Mesenchymal stem cell (in vitro differentiated cells and primary cell): Measurements from ENCODE around the gene SNX25.

ENCODE experiments used
- DNase-seq: peaks from one replicate; pipeline ENCODE4 v3.0.0-alpha.2; 2013
- H2AFZ ChIP-seq: one replicate; pipeline ENCODE4 v1.6.1; 2013; ENCODE audit warnings: low read depth, mild to moderate bottlenecking, control low read depth, inconsistent platforms, low read length, moderate library complexity
- H2AK5ac ChIP-seq: 2 replicates; pipeline ENCODE4 v1.6.1; 2013; ENCODE audit warnings: low read length, moderate library complexity, mild to moderate bottlenecking, inconsistent platforms; ENCODE audit not compliant: severe bottlenecking
- H2BK120ac ChIP-seq: one replicate; pipeline ENCODE4 v1.6.1; 2013; ENCODE audit warnings: low read depth, mild to moderate bottlenecking, inconsistent platforms, low read length, moderate library complexity
- H2BK12ac ChIP-seq, 2 experiments: one replicate each; pipeline ENCODE4 v1.6.1; 2013; ENCODE audit warnings: inconsistent platforms in 2 of 2, low read length in 2 of 2, mild to moderate bottlenecking in 2 of 2, moderate library complexity in 2 of 2, control low read depth in 1 of 2
- H2BK15ac ChIP-seq: one replicate; pipeline ENCODE4 v1.6.1; 2013; ENCODE audit warnings: mild to moderate bottlenecking, low read depth, inconsistent platforms; ENCODE audit not compliant: poor library complexity, severe bottlenecking
- H2BK5ac ChIP-seq: 2 replicates; pipeline ENCODE4 v1.6.1; 2013; ENCODE audit warnings: low read depth, mild to moderate bottlenecking, low read length, control low read depth, inconsistent platforms; ENCODE audit not compliant: poor library complexity, severe bottlenecking
- H3K14ac ChIP-seq, 2 experiments: one replicate each; pipeline ENCODE4 v1.6.1; 2013; ENCODE audit warnings: inconsistent platforms in 2 of 2, low read length in 2 of 2, control low read depth in 1 of 2, mild to moderate bottlenecking in 1 of 2, moderate library complexity in 1 of 2
- H3K18ac ChIP-seq, 2 experiments: one replicate each; pipeline ENCODE4 v1.6.1; 2013; ENCODE audit warnings: inconsistent platforms in 2 of 2, low read length in 2 of 2, control low read depth in 1 of 2, low read depth in 1 of 2, mild to moderate bottlenecking in 1 of 2
- H3K23ac ChIP-seq, 2 experiments: one replicate each; pipeline ENCODE4 v1.6.1; 2013; ENCODE audit warnings: inconsistent platforms in 2 of 2, low read length in 2 of 2, mild to moderate bottlenecking in 2 of 2, moderate library complexity in 2 of 2, control low read depth in 1 of 2
- H3K27ac ChIP-seq: 2 replicates; pipeline ENCODE4 v1.5.1; 2013; ENCODE audit warnings: mild to moderate bottlenecking, moderate library complexity, low read length, control low read depth, inconsistent platforms; ENCODE audit not compliant: poor library complexity, severe bottlenecking
- H3K27me3 ChIP-seq, 2 experiments: 2 replicates each; pipeline versions ENCODE4 v1.6.1 to v1.7.0; 2013; ENCODE audit warnings: low read length in 2 of 2, mild to moderate bottlenecking in 2 of 2, moderate library complexity in 2 of 2, control low read depth in 1 of 2, inconsistent platforms in 1 of 2; ENCODE audit not compliant: control insufficient read depth in 1 of 2, insufficient read depth in 1 of 2
- H3K36me3 ChIP-seq, 2 experiments: 2 replicates each; pipeline versions ENCODE4 v1.6.1 to v1.7.0; 2013; ENCODE audit warnings: low read length in 2 of 2, control low read depth in 1 of 2, inconsistent platforms in 1 of 2, low read depth in 1 of 2, mild to moderate bottlenecking in 1 of 2; ENCODE audit not compliant: insufficient read depth in 2 of 2, control insufficient read depth in 1 of 2
- H3K4ac ChIP-seq, 2 experiments: one replicate each; pipeline ENCODE4 v1.6.1; 2013; ENCODE audit warnings: inconsistent platforms in 2 of 2, low read length in 2 of 2, mild to moderate bottlenecking in 2 of 2, moderate library complexity in 2 of 2, control low read depth in 1 of 2, low read depth in 1 of 2
- H3K4me1 ChIP-seq: 2 replicates; pipeline ENCODE4 v1.6.1; 2013; ENCODE audit warnings: low read depth, low read length, control low read depth; ENCODE audit not compliant: control insufficient read depth, insufficient read depth
- H3K4me2 ChIP-seq: 2 replicates; pipeline ENCODE4 v1.6.1; 2013; ENCODE audit warnings: low read length, mild to moderate bottlenecking, inconsistent platforms; ENCODE audit not compliant: poor library complexity, severe bottlenecking
- H3K4me3 ChIP-seq, 2 experiments: 2 replicates each; pipeline versions ENCODE4 v1.5.1 to v1.7.0; 2013; ENCODE audit warnings: low read length in 2 of 2, mild to moderate bottlenecking in 2 of 2, control low read depth in 1 of 2, low read depth in 1 of 2; ENCODE audit not compliant: insufficient read depth in 1 of 2
- H3K79me1 ChIP-seq: replicated peaks from 2 replicates; pipeline ENCODE4 v1.6.1; 2013; ENCODE audit warnings: mild to moderate bottlenecking, control low read depth, low read length, inconsistent platforms; ENCODE audit not compliant: poor library complexity, severe bottlenecking
- H3K9ac ChIP-seq: 2 replicates; pipeline ENCODE4 v1.7.0; 2013; ENCODE audit warnings: mild to moderate bottlenecking, low read length, moderate library complexity
- H3K9me3 ChIP-seq: 2 replicates; pipeline ENCODE4 v1.7.0; 2013; ENCODE audit warnings: mild to moderate bottlenecking, low read length; ENCODE audit not compliant: control insufficient read depth
- H4K8ac ChIP-seq: one replicate; pipeline ENCODE4 v1.6.1; 2013; ENCODE audit warnings: inconsistent platforms, mild to moderate bottlenecking, low read length, moderate library complexity
- H4K91ac ChIP-seq: one replicate; pipeline ENCODE4 v1.6.1; 2013; ENCODE audit warnings: mild to moderate bottlenecking, low read length, inconsistent platforms
- WGBS: methylation state at CpG from one replicate; pipeline ENCODE4 v1.1.7; 2013; ENCODE audit warnings: mixed read lengths; 5-methylcytosine and 5-hydroxymethylcytosine counted together

The SNX25 gene

DNA sequence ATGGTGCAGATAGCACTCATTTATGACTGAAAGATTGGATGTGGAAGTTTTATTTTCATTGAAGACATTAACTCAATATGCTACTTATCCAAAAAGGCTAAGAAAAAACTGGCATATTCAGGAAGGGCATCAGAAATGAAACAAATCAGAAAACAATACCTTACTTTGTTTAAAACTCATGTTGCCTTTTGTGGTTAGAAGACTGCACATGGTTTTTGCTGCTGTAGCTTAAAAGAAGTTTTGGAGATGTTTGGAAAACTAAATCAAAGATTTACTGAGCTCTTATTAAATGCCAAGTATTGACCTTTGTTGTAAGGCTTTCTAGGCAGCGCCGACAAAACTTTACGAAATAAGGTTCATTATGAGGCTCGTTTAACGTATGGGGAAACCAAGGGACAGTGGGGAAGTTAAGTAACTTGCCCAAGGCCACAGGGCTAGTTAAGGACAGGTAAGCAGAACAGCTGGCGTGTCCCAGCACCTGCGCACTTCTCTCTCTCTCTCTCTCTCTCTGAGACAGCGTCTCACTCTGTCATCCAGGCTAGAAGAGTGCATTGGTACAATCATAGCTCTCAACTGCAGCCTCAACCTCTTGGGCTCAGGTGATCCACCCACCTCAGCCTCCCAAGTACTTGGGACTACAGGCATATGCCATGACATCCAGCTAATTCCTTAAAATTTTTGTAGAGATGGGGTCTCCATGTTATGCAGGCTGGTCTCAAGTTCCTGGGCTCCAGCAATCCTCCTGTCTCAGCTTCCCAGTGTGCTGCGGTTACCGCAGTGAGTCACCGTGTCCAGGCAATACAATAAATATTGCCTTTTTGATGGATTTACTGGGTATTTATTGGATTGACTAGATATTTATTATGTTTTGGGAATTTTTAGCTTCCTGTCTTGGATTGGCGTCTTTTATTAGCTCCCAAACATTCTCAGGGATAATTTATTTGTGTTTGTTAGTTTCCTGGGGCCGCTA, 170.2 kb downstream of the SNX25 start:
- Histone ChIP-seq H4K8ac (no peak overlapping the region), H2BK12ac (no peak overlapping the region), H3K23ac (no peak overlapping the region), H3K4ac (no peak overlapping the region), H2BK15ac (no peak overlapping the region), H2BK5ac (no peak overlapping the region), H3K27ac (no peak overlapping the region), H3K79me1 (peaks cover 4% of the 10 kb centered on the region), H3K4me3 (no peak overlapping the region), H2AK5ac (no peak overlapping the region), H3K9ac (no peak overlapping the region), H3K14ac (no peak overlapping the region), H3K9me3 (peaks cover 5% of the 10 kb centered on the region), H3K27me3 (no peaks in the 10 kb centered on the region), H4K91ac (no peak overlapping the region), H3K36me3 (peaks cover 7 to 17% of the 10 kb centered on the region in 2 experiments), H3K4me1 (no peaks in the 10 kb centered on the region), H3K18ac (no peak overlapping the region), H2AFZ (no peak overlapping the region), H3K4me2 (no peak overlapping the region), H2BK120ac (no peak overlapping the region)
- DNase-seq: no peak
- 98% methylated on average over 12 of the region's 13 CpGs for WGBS

- Histone ChIP-seq H3K23ac (no peak overlapping the region), H2BK12ac (no peak overlapping the region), H3K18ac (no peak overlapping the region), H3K27ac (no peak overlapping the region), H3K14ac (no peak overlapping the region), H2BK120ac (no peak overlapping the region), H3K4me3 (no peak overlapping the region), H3K4ac (no peak overlapping the region), H2BK15ac (no peak overlapping the region), H4K91ac (no peak overlapping the region), H2AFZ (no peak overlapping the region), H3K27me3 (no peaks in the 10 kb centered on the region), H2BK5ac (no peak overlapping the region), H3K4me1 (no peaks in the 10 kb centered on the region), H3K36me3 (peaks cover 7 to 17% of the 10 kb centered on the region in 2 experiments), H4K8ac (no peak overlapping the region), H3K79me1 (peaks cover 4% of the 10 kb centered on the region), H3K9ac (no peak overlapping the region), H2AK5ac (no peak overlapping the region), H3K9me3 (peaks cover 5% of the 10 kb centered on the region), H3K4me2 (no peak overlapping the region)
- no CpG with 5 or more reads among the region's 1 CpG for WGBS
- no peak for DNase-seq
Observed at GRCh38 chr4:185380320-185380719, 170.9 kb downstream of the SNX25 start.

DNA sequence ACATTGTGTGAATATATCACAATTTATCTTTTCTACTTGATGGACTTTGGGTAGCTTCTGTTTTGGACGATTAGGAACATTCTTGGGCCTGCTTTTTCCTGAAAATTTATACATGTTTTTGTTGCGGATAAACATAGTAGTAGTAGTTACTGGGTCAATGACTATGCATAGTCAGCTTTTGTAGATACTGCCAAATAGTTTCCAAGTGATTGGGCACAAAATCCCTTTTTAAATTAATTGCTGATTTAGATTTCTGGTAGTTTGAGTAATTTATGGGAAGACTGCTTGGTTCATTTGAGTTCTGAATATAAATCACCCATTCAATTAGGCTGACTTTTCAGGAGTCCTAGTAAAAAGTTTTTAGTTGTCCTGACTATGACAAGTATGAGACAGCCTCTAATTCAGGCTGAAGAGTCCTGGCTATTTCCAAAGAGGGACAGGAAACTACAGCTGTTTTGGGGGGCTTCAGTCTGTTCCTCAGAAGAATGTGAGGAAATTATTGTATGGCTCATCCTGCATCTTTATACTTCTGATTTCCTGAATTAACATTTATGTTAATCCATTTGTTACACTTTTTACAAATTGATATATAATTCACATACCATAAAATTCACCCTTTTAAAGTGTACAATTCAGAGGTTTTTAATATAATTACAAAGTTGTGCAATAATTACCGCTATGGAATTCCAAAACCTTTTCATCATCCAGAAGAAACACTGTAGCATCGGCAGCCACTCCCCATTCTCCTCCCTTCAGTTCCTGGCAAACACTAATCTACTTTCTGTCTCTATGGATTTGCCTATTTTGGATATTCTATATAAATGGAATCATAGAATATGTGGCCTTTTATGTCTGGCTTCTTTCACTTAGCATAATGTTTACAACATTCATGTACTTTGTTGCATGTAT, 172.1 kb downstream of the SNX25 start:
- no peak overlapping the region for H3K14ac ChIP-seq
- H3K36me3 ChIP-seq: peaks cover 7 to 17% of the 10 kb centered on the region in 2 experiments
- H3K27ac ChIP-seq: no peak overlapping the region
- no peak overlapping the region for H2BK120ac ChIP-seq
- H4K8ac ChIP-seq: no peak overlapping the region
- DNase-seq: no peak
- 81% methylated on average over 1 of the region's 4 CpGs for WGBS
- no peak overlapping the region for H4K91ac ChIP-seq
- H3K4me3 ChIP-seq: no peak overlapping the region
- no peak overlapping the region for H2AK5ac ChIP-seq
- H3K79me1 ChIP-seq: peaks cover 4% of the 10 kb centered on the region
- no peak overlapping the region for H3K4me2 ChIP-seq
- no peak overlapping the region for H3K23ac ChIP-seq
- no peak overlapping the region for H2BK15ac ChIP-seq
- no peak overlapping the region for H3K9ac ChIP-seq
- H3K27me3 ChIP-seq: no peaks in the 10 kb centered on the region
- no peak overlapping the region for H2BK12ac ChIP-seq
- peaks cover 5% of the 10 kb centered on the region for H3K9me3 ChIP-seq
- no peak overlapping the region for H3K18ac ChIP-seq
- no peak overlapping the region for H2AFZ ChIP-seq
- no peak overlapping the region for H3K4ac ChIP-seq
- peaks cover 4% of the 10 kb centered on the region for H3K4me1 ChIP-seq
- no peak overlapping the region for H2BK5ac ChIP-seq

GRCh38 chr4:185382754-185383153, 173.4 kb downstream of the SNX25 start:
- Histone ChIP-seq H3K14ac (no peak overlapping the region), H2BK12ac (no peak overlapping the region), H3K4ac (no peak overlapping the region), H4K91ac (no peak overlapping the region), H3K4me1 (peaks cover 4% of the 10 kb centered on the region), H3K27ac (no peak overlapping the region), H3K23ac (no peak overlapping the region), H3K79me1 (peaks cover 4% of the 10 kb centered on the region), H2BK15ac (no peak overlapping the region), H3K27me3 (no peaks in the 10 kb centered on the region), H3K4me2 (no peak overlapping the region), H3K18ac (no peak overlapping the region), H3K36me3 (peaks cover 4 to 9% of the 10 kb centered on the region in 2 experiments), H3K9me3 (peaks cover 5% of the 10 kb centered on the region), H2BK120ac (no peak overlapping the region), H3K9ac (no peak overlapping the region), H2BK5ac (no peak overlapping the region), H2AFZ (no peak overlapping the region), H3K4me3 (no peak overlapping the region), H4K8ac (no peak overlapping the region), H2AK5ac (no peak overlapping the region)
- no peak for DNase-seq
